Stimulated activated CD4-positive, alpha-beta T cell treated with anti-CD3 and anti-CD28 coated beads, Interleukin-2, amount 100 ng/mL, for 48 hours (primary cell): Measurements from ENCODE around the gene KYNU.

Experiments used
- DNase-seq, 2 donors: peaks; one replicate each; pipeline ENCODE4 v3.0.0-alpha.2; 2020

Gene KYNU

GRCh38 chr2:142973160-142973821, 95.8 kb downstream of the KYNU start:
- no peak for DNase-seq

- no peak for DNase-seq
Measured at GRCh38 chr2:142973822-142974207, 96.4 kb downstream of the KYNU start.

GRCh38 chr2:142974288-142975024, 97.0 kb downstream of the KYNU start:
- no peak for DNase-seq

- DNase-seq = no peak
Measured at GRCh38 chr2:142975239-142975638, 97.8 kb downstream of the KYNU start.

GRCh38 chr2:142980246-142981068, 103.0 kb downstream of the KYNU start:
- DNase-seq = no peak

- DNase-seq = no peak
Measured at GRCh38 chr2:142981069-142981378, 103.6 kb downstream of the KYNU start.

- DNase-seq = no peak
Measured at GRCh38 chr2:142981756-142982155, 104.3 kb downstream of the KYNU start.

- DNase-seq = no peak
Measured at GRCh38 chr2:142983174-142983573, 105.7 kb downstream of the KYNU start.

- no peak for DNase-seq
Measured at GRCh38 chr2:142984657-142985056, 107.2 kb downstream of the KYNU start.

- DNase-seq = no peak
Measured at GRCh38 chr2:142987044-142987443, 109.6 kb downstream of the KYNU start.

GRCh38 chr2:142989273-142990204, 112.1 kb downstream of the KYNU start:
- no peak for DNase-seq

- no peak for DNase-seq
Measured at GRCh38 chr2:142991295-142991694, 113.8 kb downstream of the KYNU start.

- no peak for DNase-seq
Measured at GRCh38 chr2:142992840-142993239, 115.4 kb downstream of the KYNU start.

- no peak for DNase-seq
Measured at GRCh38 chr2:142993771-142994170, 116.3 kb downstream of the KYNU start.

GRCh38 chr2:142994665-142995064, 117.2 kb downstream of the KYNU start:
- no peak for DNase-seq

GRCh38 chr2:142997231-142997630, 119.8 kb downstream of the KYNU start:
- DNase-seq = no peak

GRCh38 chr2:143000599-143000998, 123.1 kb downstream of the KYNU start:
- no peak for DNase-seq

- no peak for DNase-seq
Measured at GRCh38 chr2:143001501-143001900, 124.0 kb downstream of the KYNU start.

GRCh38 chr2:143015656-143016055, 138.2 kb downstream of the KYNU start:
- no peak for DNase-seq

- DNase-seq = no peak
Measured at GRCh38 chr2:143026411-143027054, 149.1 kb downstream of the KYNU start.

GRCh38 chr2:143029141-143029540, 151.7 kb downstream of the KYNU start:
- no peak for DNase-seq

- no peak for DNase-seq
Measured at GRCh38 chr2:143030127-143030526, 152.7 kb downstream of the KYNU start.
